Mesothelial cell of epicardium (in vitro differentiated cells): ENCODE data around the gene TMEM258. TPM values are rescaled to one million over a fixed set of nuclear protein-coding genes. Genes with fewer than 3 reads are reported as not detected.

Source experiments
- DNase-seq, 2 experiments: peaks; one replicate each; pipeline ENCODE4 v3.0.0; 2021; ENCODE audit warnings: low spot score in 2 of 2; ENCODE audit not compliant: unreplicated experiment in 2 of 2
- H3K27ac Mint-ChIP-seq: 2 replicates; pipeline ENCODE4 v1.8.0; 2021; ENCODE audit warnings: mixed read lengths
- H3K27me3 Mint-ChIP-seq: 2 replicates; pipeline ENCODE4 v1.8.0; 2021; ENCODE audit warnings: low read depth, mixed read lengths
- H3K36me3 Mint-ChIP-seq: 2 replicates; pipeline ENCODE4 v1.8.0; 2021; ENCODE audit warnings: mixed read lengths
- H3K4me1 Mint-ChIP-seq: 2 replicates; pipeline ENCODE4 v1.8.0; 2021; ENCODE audit warnings: mixed read lengths
- H3K4me3 Mint-ChIP-seq: 2 replicates; pipeline ENCODE4 v1.8.0; 2021; ENCODE audit warnings: mild to moderate bottlenecking, moderate library complexity, mixed read lengths
- H3K9me3 Mint-ChIP-seq: 2 replicates; pipeline ENCODE4 v1.8.0; 2021; ENCODE audit warnings: mixed read lengths
- CTCF ChIP-seq: fragments of 200-600 bp; sonication (generic); IDR thresholded peaks from one replicate; pipeline ENCODE4 v1.5.0; 2021; ENCODE audit warnings: antibody characterized with exemption; ENCODE audit not compliant: unreplicated experiment
- total RNA-seq: library from RNA; stranded (reverse); gene quantifications from 3 replicates; pipeline ENCODE4 v1.2.1, GENCODE V29; 2021

Gene TMEM258
- total RNA-seq, 1 donor from 2014 or later = 154 TPM

GRCh38 chr11:61814247-61814957, 22.0 kb upstream of the TMEM258 start:
- Mint-ChIP-seq H3K27me3 (no peaks in the 10 kb centered on the region), H3K36me3 (peaks cover 30% of the 10 kb centered on the region), H3K4me1 (peaks cover 17% of the 10 kb centered on the region), H3K27ac (peak overlapping the region; percentile 99), H3K9me3 (no peaks in the 10 kb centered on the region), H3K4me3 (peak overlapping the region; percentile 93)
- no peak for TF ChIP-seq CTCF
- no peak for DNase-seq

GRCh38 chr11:61812736-61813411, 20.5 kb upstream of the TMEM258 start:
- Mint-ChIP-seq H3K4me3 (no peak overlapping the region), H3K9me3 (no peaks in the 10 kb centered on the region), H3K36me3 (peaks cover 38% of the 10 kb centered on the region), H3K4me1 (peaks cover 15% of the 10 kb centered on the region), H3K27me3 (no peaks in the 10 kb centered on the region), H3K27ac (no peak overlapping the region)
- TF ChIP-seq CTCF = no peak
- DNase-seq = no peak

GRCh38 chr11:61811831-61812230, 19.4 kb upstream of the TMEM258 start:
- Mint-ChIP-seq H3K36me3 (peaks cover 45% of the 10 kb centered on the region), H3K27ac (no peak overlapping the region), H3K27me3 (no peaks in the 10 kb centered on the region), H3K4me3 (no peak overlapping the region), H3K4me1 (peaks cover 7% of the 10 kb centered on the region), H3K9me3 (no peaks in the 10 kb centered on the region)
- TF ChIP-seq CTCF = no peak
- no peak for DNase-seq

- Mint-ChIP-seq H3K27me3 (no peaks in the 10 kb centered on the region), H3K27ac (no peak overlapping the region), H3K36me3 (peaks cover 50% of the 10 kb centered on the region), H3K4me3 (no peak overlapping the region), H3K9me3 (no peaks in the 10 kb centered on the region), H3K4me1 (peaks cover 7% of the 10 kb centered on the region)
- TF ChIP-seq CTCF = no peak
- no peak for DNase-seq
These were observed 18.3 kb upstream of the TMEM258 start for GRCh38 chr11:61810671-61811175.

- H3K36me3 Mint-ChIP-seq = peaks cover 49% of the 10 kb centered on the region
- DNase-seq = no peak
- peak overlapping the region; percentile 30 for H3K27ac Mint-ChIP-seq
- H3K4me1 Mint-ChIP-seq = peaks cover 12% of the 10 kb centered on the region
- TF ChIP-seq CTCF = no peak
- no peaks in the 10 kb centered on the region for H3K9me3 Mint-ChIP-seq
- no peaks in the 10 kb centered on the region for H3K27me3 Mint-ChIP-seq
- no peak overlapping the region for H3K4me3 Mint-ChIP-seq
These were observed 14.4 kb upstream of the TMEM258 start for GRCh38 chr11:61806785-61807184.
